ENCODE data around the gene TFF1.

The TFF1 gene

GRCh38 chr21:42397746-42398394, 31.5 kb upstream of the TFF1 start:
- DNase-seq: no peak

- no peak for DNase-seq
Observed at GRCh38 chr21:42396799-42397745, 30.7 kb upstream of the TFF1 start.

DNA sequence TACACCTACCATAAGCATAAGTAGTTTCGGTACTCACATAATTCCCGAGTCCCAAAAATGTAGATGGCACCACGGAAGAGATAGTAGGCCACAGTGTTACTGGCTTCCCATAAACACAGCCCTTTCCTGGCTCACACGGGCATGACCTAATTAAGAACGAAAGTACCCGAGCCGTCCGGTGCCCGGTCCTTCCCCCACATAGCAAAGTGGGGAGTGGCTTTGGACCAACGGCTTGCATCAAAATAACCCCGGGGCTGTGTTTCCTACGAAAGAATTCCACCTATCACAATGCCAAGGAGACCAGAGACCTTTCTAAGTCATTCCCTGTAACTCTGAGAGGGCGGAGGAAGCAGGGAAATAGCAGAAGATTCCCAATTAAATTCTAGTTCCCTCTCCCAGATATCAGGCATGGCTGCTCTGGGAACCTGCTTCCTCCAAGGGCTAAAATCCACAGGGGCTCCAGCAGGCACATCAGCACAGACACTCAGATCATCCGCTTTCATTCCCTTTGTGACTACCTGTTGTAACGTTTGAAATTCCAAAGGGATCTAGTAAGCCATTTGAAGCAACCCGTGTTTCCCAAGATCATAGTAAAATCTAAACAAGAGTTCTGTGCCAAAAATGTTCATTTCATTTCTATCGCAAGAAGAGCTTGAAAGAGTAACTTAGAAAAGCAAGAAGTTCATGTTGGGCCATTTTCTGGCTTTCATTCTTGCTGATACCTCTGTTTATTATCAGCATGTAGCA, 29.7 kb upstream of the TFF1 start, which contains the start of gene TMPRSS3:
TMPRSS3 (minus strand) TSS at position 148 of the 747 bp plus-strand sequence. CDS start 635 bp downstream, outside the sequence.
- DNase-seq: no peak

DNA sequence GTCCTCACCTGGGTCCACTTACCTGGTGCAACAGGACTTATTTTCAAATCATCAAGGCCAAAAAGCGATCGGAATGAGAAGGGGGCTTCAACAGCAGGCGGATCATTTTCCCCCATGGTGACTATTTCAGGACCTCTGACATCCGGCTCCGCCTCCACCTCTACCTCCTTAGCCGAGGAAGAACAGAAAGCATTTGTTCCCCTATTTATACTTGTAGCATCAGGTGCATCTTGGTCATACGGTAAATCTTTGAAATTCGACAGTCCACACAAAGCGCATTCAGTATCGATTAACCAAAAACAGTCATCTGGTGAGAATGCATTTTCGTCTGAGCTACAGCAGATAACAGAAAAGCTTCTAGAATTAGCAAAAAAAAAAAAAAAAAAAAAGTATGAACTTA, 29.0 kb upstream of the TFF1 start:
- no peak for DNase-seq

GRCh38 chr21:42393443-42393950, 27.2 kb upstream of the TFF1 start:
- DNase-seq: no peak

DNA sequence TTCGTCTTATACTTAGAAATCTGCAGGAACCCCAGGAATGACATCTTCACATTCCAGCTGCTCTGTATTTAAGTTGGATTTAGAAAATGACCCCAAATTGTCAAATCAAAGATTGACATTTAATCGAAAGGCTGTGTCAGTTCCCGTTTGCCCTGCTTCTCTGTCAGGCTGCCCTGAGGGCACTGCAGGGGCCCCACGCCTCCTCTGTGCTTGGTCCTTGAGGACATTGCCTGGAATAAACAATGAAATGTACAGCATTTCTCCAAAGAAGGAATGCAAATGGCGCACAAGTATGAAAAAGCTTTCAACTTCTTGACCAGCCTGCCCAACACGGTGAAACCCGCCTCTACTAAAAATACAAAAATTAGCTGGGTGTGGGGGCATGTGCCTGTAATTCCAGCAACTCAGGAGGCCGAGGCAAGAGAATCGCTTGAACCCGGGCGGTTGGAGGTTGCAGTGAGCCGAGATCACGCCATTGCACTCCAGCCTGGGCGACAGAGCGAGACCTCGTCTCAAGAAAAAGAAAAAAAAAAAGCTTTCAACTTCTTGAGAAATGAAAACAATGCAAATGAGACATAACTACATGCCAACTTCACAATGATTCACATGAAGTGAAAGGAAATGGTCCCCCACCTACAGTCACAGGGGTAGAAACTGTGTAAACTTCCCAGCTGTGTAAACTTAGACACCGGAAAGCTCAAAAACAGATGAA, 26.6 kb upstream of the TFF1 start:
- no peak for DNase-seq

DNA sequence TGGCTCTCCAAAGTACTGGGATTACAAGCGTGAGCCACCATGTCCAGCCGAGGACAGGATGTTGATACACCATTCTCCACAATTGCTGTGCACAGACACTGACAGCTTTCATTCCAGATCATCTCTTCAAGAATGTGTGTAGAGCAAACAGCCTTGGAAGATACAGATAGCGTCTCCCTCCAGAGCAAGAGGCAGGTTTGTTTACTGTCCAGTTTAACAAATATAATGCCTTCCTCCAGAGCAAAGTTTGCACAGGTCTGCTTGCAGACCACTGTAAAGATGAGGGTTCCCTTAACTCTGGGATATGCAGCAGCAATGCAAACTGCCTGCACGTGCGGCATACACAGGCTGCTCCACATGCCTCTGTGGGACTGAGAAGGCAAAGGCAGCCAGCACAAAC, 25.0 kb upstream of the TFF1 start:
- DNase-seq: no peak

DNA sequence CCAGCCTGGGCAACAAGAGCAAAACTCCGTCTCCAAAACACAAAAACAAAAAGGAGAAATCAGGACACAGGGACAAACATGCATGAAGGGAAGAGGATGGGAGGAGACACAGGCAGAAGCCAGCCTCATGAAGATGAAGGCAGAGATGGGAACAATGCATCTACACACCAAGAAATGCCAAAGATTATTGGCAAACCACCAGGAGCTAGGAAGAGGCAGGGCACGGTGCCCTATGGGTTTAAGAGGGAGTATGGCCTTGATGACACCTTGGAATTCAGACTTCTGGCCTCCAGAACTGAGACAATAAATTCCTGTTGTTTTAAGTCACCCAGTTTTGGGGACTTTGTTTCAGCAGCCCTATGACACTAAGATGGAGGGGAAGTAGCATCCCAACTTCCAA, 24.4 kb upstream of the TFF1 start:
- DNase-seq: no peak

DNA sequence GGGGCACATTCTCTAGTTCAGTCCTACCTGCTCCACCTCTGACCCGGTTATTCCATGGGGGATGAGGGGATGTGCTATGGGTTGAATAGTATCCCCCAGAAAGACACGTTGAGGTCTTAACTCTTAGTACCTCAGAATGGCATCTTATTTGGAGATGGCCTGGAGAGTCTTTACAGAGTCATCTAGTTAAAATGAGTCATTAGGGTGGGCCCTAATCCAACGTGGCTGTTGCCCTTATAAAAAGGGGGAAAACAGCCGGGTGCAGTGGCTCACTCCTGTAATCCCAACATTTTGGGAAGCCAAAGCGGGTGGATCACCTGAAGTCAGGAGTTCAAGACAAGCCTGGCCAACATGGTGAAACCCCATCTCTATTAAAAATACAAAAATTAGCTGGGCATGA, 23.9 kb upstream of the TFF1 start:
- no peak for DNase-seq

- DNase-seq: peak; percentile 18 to 60
Observed at GRCh38 chr21:42389449-42389835, 23.1 kb upstream of the TFF1 start.

DNA sequence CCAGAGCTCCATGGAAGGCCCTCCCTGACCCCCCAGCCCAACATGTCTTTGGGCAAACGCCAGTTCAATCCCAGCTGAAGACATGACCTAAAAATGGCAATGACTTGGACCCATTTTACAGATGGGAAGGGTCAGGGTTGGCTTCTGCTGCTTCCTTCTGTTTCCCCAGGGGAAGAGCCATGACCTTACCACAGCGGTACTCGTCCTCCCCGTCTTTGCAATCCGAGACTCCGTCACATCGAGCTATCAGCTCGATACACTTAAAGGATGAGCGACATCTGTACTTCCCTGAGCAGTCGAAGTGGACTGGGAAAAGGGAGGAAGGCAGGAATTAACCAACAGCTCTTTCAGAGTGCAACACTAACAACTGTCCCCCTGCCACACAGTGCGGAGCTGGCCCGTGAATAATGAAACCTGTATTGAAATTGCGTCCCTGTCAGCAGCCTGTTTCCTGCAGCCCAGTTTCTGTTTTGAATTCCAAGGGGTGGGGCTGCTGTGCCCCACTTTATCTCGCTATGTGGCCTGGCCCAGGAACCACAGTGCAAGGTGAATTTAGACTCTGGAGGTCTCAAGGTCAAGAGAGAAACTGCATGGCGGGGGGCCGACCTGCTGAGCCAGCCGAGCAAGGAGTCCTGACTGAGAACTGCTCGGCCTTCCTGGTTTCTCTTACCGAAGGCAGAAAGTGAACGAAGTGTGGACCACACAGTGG, 22.6 kb upstream of the TFF1 start:
- DNase-seq: no peak

DNA sequence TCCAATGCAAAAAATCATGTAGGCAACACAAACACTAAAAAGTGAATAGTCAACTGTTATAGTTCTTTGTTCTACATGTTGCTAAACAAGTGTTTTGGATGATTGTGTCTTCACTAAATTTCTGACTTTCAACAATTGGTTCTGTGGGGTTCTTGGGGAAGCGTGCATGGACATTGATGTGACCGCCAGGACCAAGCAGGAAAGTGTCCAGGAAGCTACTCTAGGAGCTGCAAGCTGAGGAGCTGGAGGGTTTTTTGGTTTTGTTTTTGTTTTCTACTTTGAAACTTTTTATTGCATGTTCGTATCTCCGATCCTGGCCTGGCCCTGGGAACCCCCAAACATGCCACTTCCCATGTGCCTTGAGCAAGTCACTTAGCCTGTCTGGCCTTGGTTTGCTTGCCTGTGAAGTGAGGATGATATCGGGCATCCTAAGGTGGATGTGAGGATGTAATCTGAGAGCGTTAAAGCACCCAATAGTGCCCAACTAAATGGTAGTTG, 21.6 kb upstream of the TFF1 start:
- no peak for DNase-seq

GRCh38 chr21:42387164-42387563, 20.8 kb upstream of the TFF1 start:
- no peak for DNase-seq

GRCh38 chr21:42386034-42386591, 19.8 kb upstream of the TFF1 start:
- no peak for DNase-seq

DNA sequence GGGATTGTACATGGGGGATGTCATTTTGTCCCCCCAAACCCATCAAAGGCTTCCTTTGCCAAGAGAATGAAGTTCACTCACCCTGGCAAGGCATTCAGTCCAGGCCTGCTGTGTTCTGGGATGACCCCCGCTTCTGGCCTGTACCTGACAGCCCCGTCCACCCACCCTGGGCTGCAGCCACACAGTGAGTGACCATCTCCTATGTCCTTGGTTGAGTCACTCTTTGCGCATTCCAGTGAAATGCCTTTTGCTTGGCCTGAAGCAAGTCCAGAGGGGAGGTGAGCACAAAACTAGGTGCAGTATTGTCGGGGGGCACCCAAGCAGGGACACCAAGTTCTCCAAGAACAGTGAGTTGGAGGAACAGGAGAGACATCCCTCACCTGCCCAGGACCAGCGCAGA, 19.3 kb upstream of the TFF1 start:
- no peak for DNase-seq

DNA sequence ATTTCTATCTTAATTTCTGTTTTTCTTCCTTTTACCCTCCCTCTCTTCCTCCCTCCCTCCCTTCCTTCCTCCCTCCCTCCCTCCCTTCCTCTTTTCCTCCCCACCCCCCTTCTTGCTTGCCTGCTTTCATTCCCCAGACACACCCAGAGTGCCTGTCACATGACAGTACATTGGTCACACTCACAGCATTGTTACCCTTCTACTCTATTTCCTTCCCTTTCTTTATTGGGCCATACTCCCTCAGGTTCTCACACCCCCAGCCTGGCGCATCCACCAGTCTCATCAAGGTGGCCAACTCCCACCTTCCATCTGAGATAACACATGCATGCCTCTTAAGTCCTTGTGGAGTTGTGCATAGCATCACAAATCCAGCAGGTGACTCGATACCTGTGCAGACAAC, 18.7 kb upstream of the TFF1 start:
- no peak for DNase-seq

DNA sequence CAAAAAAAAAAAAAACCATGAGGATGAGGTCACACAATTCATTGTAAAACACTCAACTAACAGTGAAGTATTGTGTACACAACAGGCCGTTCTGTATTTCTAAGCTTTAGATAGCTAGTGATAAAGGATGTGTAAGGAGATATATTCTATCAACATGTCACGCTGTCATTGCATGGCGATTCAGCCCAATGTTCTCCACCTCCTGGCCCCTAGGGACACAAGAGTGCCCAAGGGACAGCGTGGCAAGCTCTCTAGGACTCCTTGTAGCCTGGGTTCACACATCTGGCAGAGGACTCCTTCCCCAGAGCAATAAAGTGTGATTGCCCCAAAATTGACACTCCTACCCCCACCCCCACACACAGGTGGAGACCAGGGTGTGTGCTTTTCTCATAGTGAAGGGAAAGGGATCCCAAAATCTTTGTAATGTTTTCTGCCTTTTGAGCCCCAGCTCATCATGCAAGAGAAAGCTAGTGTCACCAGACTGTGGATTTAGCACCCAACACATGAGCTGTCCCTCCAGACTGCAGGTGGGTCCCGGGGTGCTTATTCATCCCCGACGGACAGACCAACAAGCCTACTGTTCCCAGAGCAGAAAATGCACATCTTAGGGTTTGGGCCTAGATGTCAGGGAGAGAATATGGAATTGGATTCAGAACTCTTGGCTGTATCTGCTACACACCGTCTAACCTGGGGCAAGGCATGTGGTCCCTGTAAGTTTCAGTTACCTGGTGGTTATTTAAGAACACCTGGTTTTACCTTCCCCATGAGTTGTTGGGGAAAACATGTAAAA, 18.0 kb upstream of the TFF1 start:
- DNase-seq: no peak

- no peak for DNase-seq
Observed at GRCh38 chr21:42383331-42383730, 17.0 kb upstream of the TFF1 start.

DNA sequence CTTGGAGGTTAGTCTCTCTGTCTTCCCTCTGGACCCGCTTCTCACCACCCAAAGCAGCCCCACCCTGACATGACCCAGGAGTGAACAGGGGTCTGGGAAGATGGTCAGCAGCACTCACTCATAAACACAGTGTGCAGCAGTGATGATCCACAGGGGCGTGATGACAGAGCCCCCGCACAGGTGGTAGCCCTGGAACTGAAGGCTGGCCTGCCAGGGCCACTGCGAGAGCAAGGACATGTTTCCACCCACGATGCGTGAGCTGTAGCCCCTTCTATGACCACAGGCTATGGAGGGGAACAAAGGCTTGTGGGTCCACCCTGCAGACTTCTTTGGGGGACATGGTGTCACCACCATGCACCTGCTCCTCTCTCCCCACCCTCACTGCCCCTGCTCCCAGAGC, 16.6 kb upstream of the TFF1 start:
- no peak for DNase-seq

DNA sequence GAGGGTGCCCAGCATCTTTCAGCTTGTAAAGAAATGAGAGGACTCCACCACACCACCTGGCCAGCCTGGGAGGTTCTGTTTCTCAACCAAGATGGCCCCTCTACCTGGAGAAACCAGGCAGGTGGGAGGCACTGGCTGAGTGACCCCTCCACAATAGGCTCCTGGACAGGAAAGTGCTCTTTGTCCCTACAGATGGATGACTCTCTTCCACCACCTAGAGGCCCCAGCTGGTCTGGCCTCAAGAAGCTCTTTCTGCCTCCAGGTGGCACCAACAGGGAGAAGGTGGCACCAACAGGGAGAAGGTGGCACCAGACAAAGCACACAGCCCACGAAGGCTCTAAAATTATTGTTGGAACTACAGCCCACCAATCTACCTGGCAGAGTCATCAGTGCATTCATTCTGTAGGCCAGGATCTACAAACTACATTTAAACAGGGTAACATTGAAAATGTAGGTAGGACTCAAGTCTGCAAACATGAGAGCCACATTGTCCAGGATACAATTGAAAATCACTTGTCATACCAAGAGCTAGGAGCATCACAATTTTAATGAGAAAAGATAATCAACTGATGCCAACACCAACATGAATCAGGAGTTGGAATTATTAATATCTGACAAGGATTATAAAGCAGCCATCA, 15.1 kb upstream of the TFF1 start:
- DNase-seq: peak in 1 of 2 experiments; percentile 30

All from NCI-H2081 (cell line).